H1 (cell line): ENCODE results near the gene MAP2K1. TPM values are rescaled to one million over a fixed set of nuclear protein-coding genes. Genes with fewer than 3 reads are reported as not detected.

Experiments
- CTCF ChIA-PET: fragments of 300-600 bp; sonication (Branson Sonifier 250); formaldehyde crosslinking; loops from one replicate; lab custom pipeline; 2021; ENCODE audit not compliant: partially characterized antibody; lab: Charles Lee
- POLR2A ChIA-PET: fragments of 300-600 bp; sonication (Branson Sonifier 250); formaldehyde crosslinking; loops from one replicate; lab custom pipeline; 2021; ENCODE audit warnings: inconsistent platforms; ENCODE audit not compliant: partially characterized antibody; lab: Charles Lee
- DNase-seq, 2 experiments: peaks; one replicate each; pipeline versions ENCODE4 v3.0.0 to v3.0.0-alpha.2; 2010 to 2022; ENCODE audit warnings: low spot score in 2 of 2, low read depth in 1 of 2, mixed read lengths in 1 of 2
- FAIRE-seq: peaks from 2 replicates; lab custom pipeline; 2011; peaks lifted over from hg19 to GRCh38; lab: Jason Lieb, UNC
- H2AFZ ChIP-seq: 2 replicates; pipeline ENCODE4 v1.8.1; 2012; ENCODE audit warnings: low read length, inconsistent platforms
- H2AK5ac ChIP-seq: 2 replicates; pipeline ENCODE4 v1.6.1; 2013; ENCODE audit warnings: low read depth, low read length
- H2BK120ac ChIP-seq: replicated peaks from 2 replicates; pipeline ENCODE3; 2013; ENCODE audit warnings: low read depth, low read length, inconsistent platforms
- H2BK12ac ChIP-seq: 2 replicates; pipeline ENCODE4 v1.6.1; 2013; ENCODE audit warnings: low read depth, low read length
- H2BK15ac ChIP-seq: 2 replicates; pipeline ENCODE4 v1.6.1; 2013; ENCODE audit warnings: low read length
- H2BK20ac ChIP-seq: 2 replicates; pipeline ENCODE4 v1.6.1; 2013; ENCODE audit warnings: low read length
- H2BK5ac ChIP-seq: 2 replicates; pipeline ENCODE4 v1.6.1; 2013; ENCODE audit warnings: low read depth, low read length
- H3K14ac ChIP-seq: 2 replicates; pipeline ENCODE4 v1.6.1; 2013; ENCODE audit warnings: inconsistent platforms; ENCODE audit not compliant: insufficient read length
- H3K18ac ChIP-seq: 2 replicates; pipeline ENCODE4 v1.6.1; 2013; ENCODE audit warnings: low read length; ENCODE audit errors: extremely low read depth
- H3K23ac ChIP-seq: 2 replicates; pipeline ENCODE4 v1.6.1; 2013; ENCODE audit warnings: inconsistent platforms; ENCODE audit not compliant: insufficient read length
- H3K23me2 ChIP-seq: 2 replicates; pipeline ENCODE4 v1.6.1; 2013; ENCODE audit warnings: low read depth, low read length
- H3K27ac ChIP-seq: 2 replicates; pipeline ENCODE4 v1.6.1; 2011; ENCODE audit warnings: low read depth, low read length, inconsistent platforms
- H3K27me3 ChIP-seq, 4 experiments: replicated peaks in 1 of 4; 1 replicate in 1 of 4; 2 replicates in 3 of 4; pipeline versions ENCODE4 v1.6.1 to v1.8.1; 2011 to 2013; ENCODE audit warnings: low read length in 3 of 4, mild to moderate bottlenecking in 3 of 4, inconsistent platforms in 2 of 4, mixed read lengths in 2 of 4, moderate library complexity in 1 of 4; ENCODE audit not compliant: control insufficient read depth in 3 of 4, insufficient read depth in 3 of 4; ENCODE audit errors: extremely low read depth in 1 of 4
- H3K36me3 ChIP-seq, 4 experiments: 2 replicates each; pipeline versions ENCODE4 v1.6.1 to v1.8.1; 2011 to 2013; ENCODE audit warnings: mild to moderate bottlenecking in 4 of 4, low read length in 3 of 4, moderate library complexity in 2 of 4, control low read depth in 1 of 4, inconsistent platforms in 1 of 4; ENCODE audit not compliant: insufficient read depth in 4 of 4, control insufficient read depth in 2 of 4
- H3K4ac ChIP-seq: replicated peaks from 2 replicates; pipeline ENCODE3; 2013; ENCODE audit warnings: low read length, low read depth, mixed read lengths, inconsistent platforms; ENCODE audit not compliant: insufficient read length
- H3K4me1 ChIP-seq, 4 experiments: replicated peaks in 1 of 4; 1 replicate in 1 of 4; 2 replicates in 3 of 4; pipeline versions ENCODE4 v1.6.1 to v1.8.1; 2011 to 2013; ENCODE audit warnings: low read length in 3 of 4, inconsistent platforms in 2 of 4, mixed read lengths in 1 of 4; ENCODE audit not compliant: insufficient read depth in 4 of 4, control insufficient read depth in 3 of 4
- H3K4me2 ChIP-seq, 2 experiments: 2 replicates each; pipeline versions ENCODE4 v1.6.1 to v1.8.1; 2011 to 2013; ENCODE audit warnings: low read depth in 2 of 2, low read length in 2 of 2, control low read depth in 1 of 2, inconsistent platforms in 1 of 2, mild to moderate bottlenecking in 1 of 2; ENCODE audit not compliant: insufficient read depth in 1 of 2
- H3K4me3 ChIP-seq, 4 experiments: fragments of 200-600, 300-600 bp in 1 of 4; sonication (generic), shearing (Covaris generic), sonication (Bioruptor Twin) in 1 of 4; 2 replicates each; pipeline versions ENCODE4 v1.5.1 to v1.8.1; 2011 to 2016; ENCODE audit warnings: low read length in 4 of 4, low read depth in 3 of 4, control low read depth in 2 of 4, inconsistent platforms in 2 of 4, mild to moderate bottlenecking in 2 of 4, mixed read lengths in 1 of 4, moderate library complexity in 1 of 4; ENCODE audit not compliant: insufficient read depth in 2 of 4; ENCODE audit errors: extremely low read depth in 1 of 4
- H3K56ac ChIP-seq: replicated peaks from 2 replicates; pipeline ENCODE3; 2013; ENCODE audit warnings: low read depth, mild to moderate bottlenecking, mixed read lengths, low read length, inconsistent platforms; ENCODE audit not compliant: insufficient read length
- H3K79me1 ChIP-seq: 2 replicates; pipeline ENCODE4 v1.6.1; 2013; ENCODE audit warnings: low read depth, low read length, control low read depth
- H3K79me2 ChIP-seq, 2 experiments: 2 replicates each; pipeline versions ENCODE4 v1.6.1 to v1.8.1; 2012 to 2013; ENCODE audit warnings: low read length in 2 of 2, mild to moderate bottlenecking in 2 of 2, inconsistent platforms in 1 of 2; ENCODE audit not compliant: insufficient read depth in 2 of 2, control insufficient read depth in 1 of 2
- H3K9ac ChIP-seq, 4 experiments: replicated peaks in 1 of 4; 1 replicate in 1 of 4; 2 replicates in 3 of 4; pipeline versions ENCODE4 v1.6.1 to v1.8.1; 2011 to 2013; ENCODE audit warnings: low read depth in 3 of 4, low read length in 3 of 4, control low read depth in 2 of 4, mild to moderate bottlenecking in 2 of 4, moderate library complexity in 2 of 4, inconsistent platforms in 1 of 4; ENCODE audit errors: extremely low read depth in 1 of 4
- H3K9me3 ChIP-seq, 2 experiments: 2 replicates each; pipeline versions ENCODE4 v1.6.1 to v1.8.1; 2012 to 2013; ENCODE audit warnings: mild to moderate bottlenecking in 2 of 2, moderate library complexity in 2 of 2, control low read depth in 1 of 2, inconsistent platforms in 1 of 2, low read depth in 1 of 2, low read length in 1 of 2, mixed read lengths in 1 of 2; ENCODE audit not compliant: insufficient read depth in 2 of 2
- H4K20me1 ChIP-seq, 2 experiments: replicated peaks in 1 of 2; 2 replicates each; pipeline versions ENCODE3 to v1.8.1; 2011 to 2013; ENCODE audit warnings: inconsistent platforms in 2 of 2, low read length in 2 of 2, mild to moderate bottlenecking in 1 of 2; ENCODE audit not compliant: insufficient read depth in 2 of 2, control insufficient read depth in 1 of 2
- H4K5ac ChIP-seq: 2 replicates; pipeline ENCODE4 v1.6.1; 2013; ENCODE audit warnings: low read length, low read depth, mixed read lengths, inconsistent platforms; ENCODE audit not compliant: insufficient read length
- H4K8ac ChIP-seq: 2 replicates; pipeline ENCODE4 v1.8.0; 2013; ENCODE audit warnings: mild to moderate bottlenecking, moderate library complexity, low read length, inconsistent platforms; ENCODE audit not compliant: insufficient read depth; ENCODE audit errors: extremely low read depth
- H4K91ac ChIP-seq: replicated peaks from 2 replicates; pipeline ENCODE3; 2013; ENCODE audit warnings: low read length, mixed read lengths, inconsistent platforms; ENCODE audit not compliant: insufficient read length
- ASH2L ChIP-seq: fragments of 200-600, 300-600 bp; sonication (generic); IDR thresholded peaks from one replicate; pipeline ENCODE4 v1.7.1; 2017; ENCODE audit warnings: low read length
- BCL11A ChIP-seq, 2 experiments: IDR thresholded peaks; one replicate each; pipeline ENCODE4 v1.6.1; 2011; ENCODE audit warnings: low read depth in 2 of 2, low read length in 2 of 2, mild to moderate bottlenecking in 2 of 2
- CHD2 ChIP-seq: IDR thresholded peaks from 2 replicates; pipeline ENCODE4 v1.6.1; 2012; ENCODE audit warnings: low read length, improper control_type of control experiment
- GTF2F1 ChIP-seq: IDR thresholded peaks from 2 replicates; pipeline ENCODE4 v1.6.1; 2012; ENCODE audit warnings: low read depth, low read length, improper control_type of control experiment, borderline replicate concordance
- PHF8 ChIP-seq: fragments of 200-600 bp; sonication (generic); conservative IDR thresholded peaks from 2 replicates; pipeline ENCODE4 v1.7.1; 2012; ENCODE audit warnings: low read depth, mild to moderate bottlenecking, inconsistent platforms, low read length, moderate library complexity
- RFX5 ChIP-seq: IDR thresholded peaks from 2 replicates; pipeline ENCODE4 v1.6.1; 2011; ENCODE audit warnings: low read depth, low read length, improper control_type of control experiment, borderline replicate concordance
- YY1 ChIP-seq: IDR thresholded peaks from 2 replicates; pipeline ENCODE4 v1.6.1; 2011; ENCODE audit warnings: low read depth, mild to moderate bottlenecking, low read length
- WGBS, 2 experiments: shearing (Covaris generic) in 1 of 2; methylation state at CpG; one replicate each; pipeline versions ENCODE4 v1.1.6 to v1.1.7; 2013 to 2015; ENCODE audit warnings: low lambda C conversion rate in 2 of 2, mixed read lengths in 2 of 2, inconsistent platforms in 1 of 2, low coverage in 1 of 2, missing lambda C conversion rate in 1 of 2; ENCODE audit not compliant: insufficient replicate concordance in 2 of 2, insufficient coverage in 1 of 2, insufficient read length in 1 of 2; ENCODE audit errors: extremely low coverage in 1 of 2, missing lambda C conversion rate in 1 of 2; 5-methylcytosine and 5-hydroxymethylcytosine counted together
- polyA plus RNA-seq, 7 experiments: library from polyadenylated mRNA; depleted of rRNA in 3 of 7; stranded (reverse) in 5 of 7; unstranded in 2 of 7; fragments of >200 nt in 5 of 7; fragments of 200-250 nt in 2 of 7; gene quantifications; 1 replicate in 5 of 7; 2 replicates in 1 of 7; 4 replicates in 1 of 7; pipeline versions ENCODE4 v1.2.1 to v1.2.3, GENCODE V29; 2011 to 2013; ENCODE audit warnings: missing spikeins in 2 of 7, mixed read lengths in 2 of 7
- total RNA-seq: library from RNA; stranded (reverse); fragmentation: NEBNext Ultra II Directional; extraction: Animal tissue kit (Norgen Biotek cat#: 25700); gene quantifications from 2 replicates; pipeline ENCODE4 v1.2.1, GENCODE V29; 2021

Gene MAP2K1
- total and polyA plus RNA-seq, 2 of the 8 experiments (the other 6 are each of a cell fraction or from before 2014, with no cell fraction given) = 54.7 to 78.2 TPM

- Histone ChIP-seq H2BK5ac (no peak overlapping the region), H3K23ac (no peak overlapping the region), H4K5ac (no peak overlapping the region), H3K27me3 (no peaks in the 10 kb centered on the region), H3K9ac (no peak overlapping the region), H3K4me3 (no peak overlapping the region), H3K18ac (no peak overlapping the region), H4K8ac (no peak overlapping the region), H2BK15ac (no peak overlapping the region), H3K27ac (no peak overlapping the region), H4K20me1 (peaks cover 2 to 3% of the 10 kb centered on the region in 2 experiments), H2BK20ac (no peak overlapping the region), H3K9me3 (no peaks in the 10 kb centered on the region), H4K91ac (no peak overlapping the region), H3K36me3 (peaks cover 8 to 58% (median 33%) of the 10 kb centered on the region in 4 experiments), H3K4me1 (no peaks in the 10 kb centered on the region), H3K79me2 (no peaks in the 10 kb centered on the region), H3K4ac (no peak overlapping the region), H3K56ac (no peak overlapping the region), H3K4me2 (no peak overlapping the region), H2BK120ac (no peak overlapping the region), H3K14ac (no peak overlapping the region), H2AK5ac (no peak overlapping the region), H2BK12ac (no peak overlapping the region), H3K79me1 (no peaks in the 10 kb centered on the region), H2AFZ (no peak overlapping the region), H3K23me2 (no peaks in the 10 kb centered on the region)
- WGBS, 2 experiments = 87% methylated on average over 3 of the region's 3 CpGs; no CpG with 5 or more reads in 1 of the 2 experiments
- FAIRE-seq (no peak), DNase-seq (no peak)
- ChIA-PET POLR2A (interaction anchor here (0.9 to 1.3 kb wide), 4 partner anchors 17 to 31 kb away, joined by 3 to 9 read pairs (median 3); partner anchors contain the start of genes RPL4 and ZWILCH), CTCF (no interaction called here)
- TF ChIP-seq CHD2 (no peak), PHF8 (no peak), BCL11A (IDR thresholded peaks at IDR 0.05; ENCODE audit: low read depth in 2 of 2, low read length in 2 of 2) (no peak), YY1 (no peak), GTF2F1 (no peak), ASH2L (no peak), RFX5 (no peak)
Measured at GRCh38 chr15:66523926-66524325, 137.2 kb downstream of the MAP2K1 start.
